ENCODE results near the gene METTL13. TPM values are rescaled to one million over a fixed set of nuclear protein-coding genes. Genes with fewer than 3 reads are reported as not detected.

Gene METTL13
- total and polyA plus RNA-seq, 2 of the 4 experiments (the other 2 are of a cell fraction), result 25.1 to 26.3 TPM

DNA sequence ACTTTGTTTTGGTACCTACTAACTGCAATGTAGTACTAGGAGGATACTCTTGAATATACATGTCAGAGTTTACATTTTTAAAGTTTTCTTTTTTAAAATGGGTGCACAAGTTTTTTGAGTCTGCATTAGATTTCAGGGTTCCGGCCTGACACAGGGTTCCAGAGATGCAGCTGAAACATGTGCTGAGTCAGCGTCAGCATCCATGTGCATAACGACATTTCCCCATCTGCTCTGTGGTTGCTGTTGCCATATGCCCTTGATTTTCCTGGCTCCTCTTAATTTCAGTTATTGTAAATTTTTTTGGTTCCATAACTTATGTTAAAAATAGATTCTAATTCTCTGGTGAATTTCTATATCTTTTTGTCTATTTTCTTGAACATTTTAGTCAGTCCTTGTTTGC lies 12.3 kb upstream of the METTL13 start:
- H3K4me2 ChIP-seq (ENCODE audit: low read depth, low read length), result no peak overlapping the region
- dilution Hi-C loops (cut with HindIII; ENCODE audit: low sequenced_read_pairs, unreplicated experiment) (no loop called here), in situ Hi-C loops (cut with MboI; ENCODE audit: low sequenced_read_pairs) (no loop called here), intact Hi-C loops (cut with micrococcal nuclease) (no loop called here)
- BruUV-seq (replicated peaks), result no TSS peak
- no peak for DNase-seq
- no peak overlapping the region for H2BK5ac ChIP-seq (ENCODE audit: low read depth, low read length, poor library complexity, severe bottlenecking)
- H3K23ac ChIP-seq (ENCODE audit: low read depth, low read length), result no peak overlapping the region
- no peaks in the 10 kb centered on the region for H3K27me3 ChIP-seq (ENCODE audit: control insufficient read depth, insufficient read depth, low read length)
- H2AFZ ChIP-seq (replicated peaks; ENCODE audit: low read length, poor library complexity), result no peak overlapping the region
- ChIA-PET CTCF (no interaction called here), POLR2A (ENCODE audit: unreplicated experiment) (interaction anchor here (0.6 kb wide), 1 partner anchor 15 kb away, joined by 3 read pairs; no protein-coding TSS in a partner anchor)
- no peak overlapping the region for H4K91ac ChIP-seq (ENCODE audit: insufficient read depth, low read depth, low read length)
- no peaks in the 10 kb centered on the region for H3K79me1 ChIP-seq (ENCODE audit: low read depth in 1 of 2, low read length in 2 of 2)
- no peaks in the 10 kb centered on the region; the same call in 1 of the 2 replicates for H3K4me1 ChIP-seq (ENCODE audit: control insufficient read depth, insufficient read depth, low read length)
- H2AK9ac ChIP-seq (replicated peaks; ENCODE audit: low read depth, low read length, poor library complexity), result no peak overlapping the region
- no peak for ATAC-seq (ENCODE audit: low read depth)
- H4K5ac ChIP-seq (ENCODE audit: low read depth, low read length), result no peak overlapping the region
- no peak overlapping the region for H3K4me3 ChIP-seq (ENCODE audit: insufficient read depth, low read depth, low read length)
- H3K14ac ChIP-seq (replicated peaks; ENCODE audit: low read depth, low read length), result no peak overlapping the region
- no peak overlapping the region for H3K18ac ChIP-seq (ENCODE audit: low read depth, low read length)
- H3K27ac ChIP-seq (ENCODE audit: insufficient read depth, low read length), result no peak overlapping the region
- no peaks in the 10 kb centered on the region for H4K20me1 ChIP-seq (ENCODE audit: insufficient read depth, low read length)
- no peak overlapping the region for H3K4ac ChIP-seq (ENCODE audit: low read depth, low read length)
- no peak for TF ChIP-seq MAZ (IDR thresholded peaks at IDR 0.05; ENCODE audit: borderline replicate concordance, low read depth, low read length)
- TF ChIP-seq MAFK (IDR thresholded peaks at IDR 0.05; ENCODE audit: low read depth, low read length), result peak; percentile 90
- H2BK15ac ChIP-seq (ENCODE audit: low read depth, low read length), result no peak overlapping the region
- H3K9me1 ChIP-seq (ENCODE audit: insufficient read depth, low read length), result no peaks in the 10 kb centered on the region
- H3K36me3 ChIP-seq (ENCODE audit: control insufficient read depth, insufficient read depth, low read length), result no peaks in the 10 kb centered on the region
- H3K56ac ChIP-seq (ENCODE audit: extremely low read depth, insufficient read depth, low read length), result no peak overlapping the region
- H3K9me3 ChIP-seq (ENCODE audit: control insufficient read depth, insufficient read depth, low read length), result no peaks in the 10 kb centered on the region
- WGBS, 2 experiments (ENCODE audit: extremely low coverage in 2 of 2, insufficient read length in 1 of 2), result no CpG with 5 or more reads among the region's 3 CpGs
- no peak overlapping the region for H2BK120ac ChIP-seq (ENCODE audit: low read depth, low read length)
- no peak overlapping the region for H2BK20ac ChIP-seq (ENCODE audit: low read depth, low read length)
- H2AK5ac ChIP-seq (ENCODE audit: low read depth, low read length), result no peak overlapping the region
- H3K9ac ChIP-seq (ENCODE audit: low read depth, low read length), result no peak overlapping the region
- H4K8ac ChIP-seq (ENCODE audit: low read depth in 2 of 2, low read length in 2 of 2), result no peak overlapping the region
